ENCODE measurements around the gene IMMP2L.

The IMMP2L gene

GRCh38 chr7:110621289-110621688, 941.0 kb downstream of the IMMP2L start:
- no peak for TF ChIP-seq JUND (IDR thresholded peaks at IDR 0.05; ENCODE audit: low read depth)
- no peak for DNase-seq (ENCODE audit: low read depth in 1 of 2, low spot score in 1 of 2)
- in situ Hi-C loops (cut with HindIII; ENCODE audit: low pct_unique_long_range_greater_than_20kb, low sequenced_read_pairs), result no loop called here

- TF ChIP-seq JUND (IDR thresholded peaks at IDR 0.05; ENCODE audit: low read depth), result no peak
- in situ Hi-C loops (cut with HindIII; ENCODE audit: low pct_unique_long_range_greater_than_20kb, low sequenced_read_pairs), result no loop called here
- DNase-seq (ENCODE audit: low read depth in 1 of 2, low spot score in 1 of 2), result no peak
These were observed 942.1 kb downstream of the IMMP2L start for GRCh38 chr7:110620110-110620735.
